Loucy (cell line): Measurements from ENCODE around the gene HSD11B2.
A peak's percentile ranks its signal among the peaks of the same experiment; 100 is the strongest.

Source experiments
- H2AFZ ChIP-seq: fragments of 200-600 bp; sonication (generic); 2 replicates; pipeline ENCODE4 v1.6.0; 2016; ENCODE audit warnings: antibody characterized with exemption, mild to moderate bottlenecking, low read length, moderate library complexity
- H3F3A ChIP-seq: fragments of 200-600 bp; 2 replicates; pipeline ENCODE4 v1.6.0; 2016; ENCODE audit warnings: antibody characterized with exemption, low read depth, mild to moderate bottlenecking
- H3K27me3 ChIP-seq: fragments of 200-600 bp; sonication (generic); 2 replicates; pipeline ENCODE4 v1.6.1; 2014; ENCODE audit warnings: low read length, mild to moderate bottlenecking; ENCODE audit not compliant: insufficient read depth, poor library complexity, severe bottlenecking
- H3K36me3 ChIP-seq: fragments of 200-600 bp; sonication (generic); 2 replicates; pipeline ENCODE4 v1.6.1; 2016; ENCODE audit warnings: low read length; ENCODE audit not compliant: insufficient read depth
- H3K4me1 ChIP-seq: fragments of 200-600 bp; sonication (generic); 2 replicates; pipeline ENCODE4 v1.5.1; 2014; ENCODE audit warnings: low read length, mild to moderate bottlenecking; ENCODE audit not compliant: insufficient read depth, poor library complexity, severe bottlenecking
- H3K4me2 ChIP-seq: fragments of 200-600 bp; sonication (generic); 2 replicates; pipeline ENCODE4 v1.6.0; 2014; ENCODE audit warnings: antibody characterized with exemption, low read length, low read depth, mild to moderate bottlenecking; ENCODE audit not compliant: poor library complexity, severe bottlenecking
- H3K4me3 ChIP-seq: fragments of 200-600 bp; sonication (generic); 2 replicates; pipeline ENCODE4 v1.5.1; 2014; ENCODE audit warnings: low read length, mild to moderate bottlenecking, mixed read lengths; ENCODE audit not compliant: poor library complexity, severe bottlenecking
- H3K79me2 ChIP-seq: fragments of 200-600 bp; sonication (generic); 2 replicates; pipeline ENCODE4 v1.6.1; 2014; ENCODE audit warnings: low read length; ENCODE audit not compliant: insufficient read depth
- H3K9ac ChIP-seq: fragments of 200-600 bp; sonication (generic); 2 replicates; pipeline ENCODE4 v1.6.0; 2014; ENCODE audit warnings: mild to moderate bottlenecking, low read depth, low read length, moderate library complexity; ENCODE audit not compliant: poor library complexity, severe bottlenecking
- H3K9me2 ChIP-seq: fragments of 200-600 bp; sonication (generic); replicated peaks from 2 replicates; pipeline ENCODE4 v1.6.1; 2016; ENCODE audit warnings: low read depth, low read length, mixed read lengths
- H3K9me3 ChIP-seq: fragments of 200-600 bp; sonication (generic); 2 replicates; pipeline ENCODE4 v1.6.1; 2014; ENCODE audit warnings: mild to moderate bottlenecking, antibody characterized with exemption, low read length, low read depth; ENCODE audit not compliant: insufficient read depth
- H4K20me1 ChIP-seq: fragments of 200-600 bp; sonication (generic); 2 replicates; pipeline ENCODE4 v1.6.0; 2014; ENCODE audit warnings: antibody characterized with exemption, low read length, mild to moderate bottlenecking; ENCODE audit not compliant: insufficient read depth, poor library complexity, severe bottlenecking
- CTCF ChIP-seq: fragments of 200-600 bp; sonication (generic); conservative IDR thresholded peaks from 2 replicates; pipeline ENCODE4 v1.5.1; 2014; ENCODE audit warnings: mild to moderate bottlenecking, antibody characterized with exemption, low read length
- EZH2phosphoT487 ChIP-seq: fragments of 200-600 bp; IDR thresholded peaks from 2 replicates; pipeline ENCODE4 v1.6.1; 2018; ENCODE audit warnings: antibody characterized with exemption, mild to moderate bottlenecking, moderate library complexity, borderline replicate concordance

Gene HSD11B2

DNA sequence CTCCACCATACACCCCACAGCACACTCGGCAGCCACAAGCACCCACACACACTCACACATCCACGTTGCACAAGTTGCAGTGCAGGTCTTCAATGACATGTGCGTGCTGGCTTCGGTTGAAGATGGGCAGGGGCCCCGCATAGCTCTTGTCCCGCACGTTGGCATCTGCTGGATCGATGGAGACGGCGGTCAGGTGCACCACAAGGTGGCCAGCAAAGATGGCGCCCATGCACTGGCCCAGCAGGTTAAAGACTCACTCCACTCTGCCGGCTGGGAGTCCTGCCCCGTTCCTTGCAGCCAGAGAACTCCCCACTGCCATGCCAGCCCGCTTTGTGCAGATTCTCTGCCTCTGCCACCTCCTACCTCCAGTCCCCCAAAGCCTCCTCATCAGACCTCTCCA lies 30.0 kb upstream of the HSD11B2 start:
- H3K4me3 ChIP-seq, result no peak overlapping the region
- H3K79me2 ChIP-seq, result no peaks in the 10 kb centered on the region
- no peaks in the 10 kb centered on the region for H3F3A ChIP-seq
- no peaks in the 10 kb centered on the region for H3K9me2 ChIP-seq
- no peak overlapping the region for H3K4me2 ChIP-seq
- peaks cover 9% of the 10 kb centered on the region for H3K4me1 ChIP-seq
- no peaks in the 10 kb centered on the region for H3K9me3 ChIP-seq
- no peaks in the 10 kb centered on the region for H4K20me1 ChIP-seq
- no peaks in the 10 kb centered on the region for H3K36me3 ChIP-seq
- TF ChIP-seq CTCF, result no peak
- TF ChIP-seq EZH2phosphoT487, result no peak
- H3K27me3 ChIP-seq, result no peaks in the 10 kb centered on the region
- no peak overlapping the region for H2AFZ ChIP-seq
- no peak overlapping the region for H3K9ac ChIP-seq

GRCh38 chr16:67403976-67404555 lies 26.9 kb upstream of the HSD11B2 start:
- H3K4me1 ChIP-seq, result peaks cover 9% of the 10 kb centered on the region

DNA sequence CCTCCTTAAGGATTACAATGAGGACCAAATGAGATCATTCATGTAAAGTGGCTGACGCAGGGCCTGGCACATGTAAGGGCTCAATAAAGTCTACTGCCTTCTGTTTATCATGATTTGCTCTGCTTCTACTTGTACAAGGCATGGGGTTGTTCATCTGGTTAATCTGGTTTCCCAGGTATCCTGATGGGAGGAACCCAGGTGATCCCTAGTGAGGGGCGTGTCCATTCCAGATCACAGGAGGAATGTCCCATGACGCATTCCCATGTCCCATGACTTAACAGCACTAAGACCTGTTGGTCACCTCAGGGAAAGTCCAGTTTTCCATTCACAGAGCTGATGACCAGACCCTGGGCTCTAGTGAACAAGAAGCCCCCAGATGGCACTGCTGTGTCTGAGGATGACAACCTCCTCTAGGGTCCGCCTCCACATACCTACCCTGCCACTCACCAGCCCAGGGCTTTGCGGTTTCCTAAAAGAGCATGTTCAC lies 26.1 kb upstream of the HSD11B2 start:
- Histone ChIP-seq H3K79me2 (no peaks in the 10 kb centered on the region), H3F3A (no peaks in the 10 kb centered on the region), H4K20me1 (no peaks in the 10 kb centered on the region), H3K9me2 (no peaks in the 10 kb centered on the region), H3K4me3 (no peak overlapping the region), H3K4me1 (peaks cover 9% of the 10 kb centered on the region), H3K27me3 (no peaks in the 10 kb centered on the region), H3K9me3 (no peaks in the 10 kb centered on the region), H3K9ac (no peak overlapping the region), H3K4me2 (no peak overlapping the region), H3K36me3 (no peaks in the 10 kb centered on the region), H2AFZ (peak overlapping the region; percentile 33)
- no peak for TF ChIP-seq EZH2phosphoT487
- no peak for TF ChIP-seq CTCF

More at GRCh38 chr16:67403976-67404555, 26.9 kb upstream of the HSD11B2 start:
- no peaks in the 10 kb centered on the region for H3K9me2 ChIP-seq
- TF ChIP-seq CTCF, result no peak
- no peak for TF ChIP-seq EZH2phosphoT487
- H3K4me2 ChIP-seq, result peak overlapping the region; percentile 20
- H2AFZ ChIP-seq, result peak overlapping the region; percentile 33
- no peaks in the 10 kb centered on the region for H3F3A ChIP-seq
- no peaks in the 10 kb centered on the region for H4K20me1 ChIP-seq
- H3K36me3 ChIP-seq, result no peaks in the 10 kb centered on the region
- H3K4me3 ChIP-seq, result no peak overlapping the region
- no peaks in the 10 kb centered on the region for H3K27me3 ChIP-seq
- no peaks in the 10 kb centered on the region for H3K79me2 ChIP-seq
- no peak overlapping the region for H3K9ac ChIP-seq
- no peaks in the 10 kb centered on the region for H3K9me3 ChIP-seq
